ENCODE data around the gene MAD1L1. TPM values are rescaled to one million over a fixed set of nuclear protein-coding genes. Genes with fewer than 3 reads are reported as not detected.
"Not testable (repeated sequence)": the region's sequence is repeated elsewhere in the genome, so short reads cannot be mapped to it uniquely, and the experiment has no call there.

Gene MAD1L1
- polyA plus RNA-seq, 2 donors = 18.0 to 24.9 TPM

- H3K27ac ChIP-seq (ENCODE audit: low read depth in 2 of 2, low read length in 1 of 2) = no peak overlapping the region
- H3K4me3 ChIP-seq (ENCODE audit: low read depth in 1 of 2, low read length in 2 of 2) = no peak overlapping the region
- no peaks in the 10 kb centered on the region for H3K4me1 ChIP-seq (ENCODE audit: control insufficient read depth in 2 of 2, insufficient read depth in 2 of 2, low read length in 1 of 2)
- WGBS, 2 donors = 88 to 91% methylated on average over 15 of the region's 15 CpGs
- peaks cover 0 to 3% of the 10 kb centered on the region in 2 donors for H3K9me3 ChIP-seq (ENCODE audit: control insufficient read depth in 2 of 2, insufficient read depth in 1 of 2, low read depth in 1 of 2, low read length in 1 of 2)
- no peaks in the 10 kb centered on the region for H3K36me3 ChIP-seq (ENCODE audit: control insufficient read depth in 2 of 2, insufficient read depth in 2 of 2, low read length in 1 of 2)
- H3K27me3 ChIP-seq (ENCODE audit: control insufficient read depth in 1 of 2, insufficient read depth in 2 of 2, low read length in 2 of 2) = no peaks in the 10 kb centered on the region
Measured at GRCh38 chr7:1997537-1998076, 235.1 kb downstream of the MAD1L1 start.

DNA sequence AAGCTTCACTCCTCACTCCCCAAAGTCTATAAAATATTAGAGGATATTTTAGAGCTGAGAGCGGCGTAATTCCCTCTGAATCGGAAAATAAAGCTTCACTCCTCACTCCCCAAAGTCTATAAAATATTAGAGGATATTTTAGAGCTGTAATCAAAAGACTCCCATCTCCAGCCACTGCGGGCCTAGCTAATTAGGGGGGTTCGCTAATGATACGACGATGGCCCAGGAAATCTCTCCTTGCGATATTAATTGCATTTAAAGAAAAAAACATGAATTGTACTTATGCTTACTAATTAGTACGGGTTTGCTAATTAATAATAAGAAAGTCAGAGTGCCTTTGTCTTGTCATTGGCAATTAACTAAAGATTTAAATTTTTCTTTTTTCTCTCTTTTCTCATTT lies 235.9 kb downstream of the MAD1L1 start:
- no peaks in the 10 kb centered on the region for H3K36me3 ChIP-seq (ENCODE audit: control insufficient read depth in 2 of 2, insufficient read depth in 2 of 2, low read length in 1 of 2)
- H3K4me3 ChIP-seq (ENCODE audit: low read depth in 1 of 2, low read length in 2 of 2) = no peak overlapping the region
- no peak overlapping the region for H3K27ac ChIP-seq (ENCODE audit: low read depth in 2 of 2, low read length in 1 of 2)
- H3K4me1 ChIP-seq (ENCODE audit: control insufficient read depth in 2 of 2, insufficient read depth in 2 of 2, low read length in 1 of 2) = no peaks in the 10 kb centered on the region
- 96 to 98% methylated on average over 7 to 9 of the region's 9 CpGs for WGBS, 2 donors
- H3K9me3 ChIP-seq (ENCODE audit: control insufficient read depth in 2 of 2, insufficient read depth in 1 of 2, low read depth in 1 of 2, low read length in 1 of 2) = peaks cover 0 to 3% of the 10 kb centered on the region in 2 donors
- no peaks in the 10 kb centered on the region for H3K27me3 ChIP-seq (ENCODE audit: control insufficient read depth in 1 of 2, insufficient read depth in 2 of 2, low read length in 2 of 2)

GRCh38 chr7:1995911-1996420 lies 236.8 kb downstream of the MAD1L1 start:
- not testable (repeated sequence) for H3K36me3 ChIP-seq (ENCODE audit: control insufficient read depth in 2 of 2, insufficient read depth in 2 of 2, low read length in 1 of 2); H3K4me1 ChIP-seq (ENCODE audit: control insufficient read depth in 2 of 2, insufficient read depth in 2 of 2, low read length in 1 of 2); H3K4me3 ChIP-seq (ENCODE audit: low read depth in 1 of 2, low read length in 2 of 2); H3K9me3 ChIP-seq (ENCODE audit: control insufficient read depth in 2 of 2, insufficient read depth in 1 of 2, low read depth in 1 of 2, low read length in 1 of 2); H3K27me3 ChIP-seq (ENCODE audit: control insufficient read depth in 1 of 2, insufficient read depth in 2 of 2, low read length in 2 of 2); H3K27ac ChIP-seq (ENCODE audit: low read depth in 2 of 2, low read length in 1 of 2)
- 95% methylated on average over 23 to 24 of the region's 24 CpGs for WGBS, 2 donors

DNA sequence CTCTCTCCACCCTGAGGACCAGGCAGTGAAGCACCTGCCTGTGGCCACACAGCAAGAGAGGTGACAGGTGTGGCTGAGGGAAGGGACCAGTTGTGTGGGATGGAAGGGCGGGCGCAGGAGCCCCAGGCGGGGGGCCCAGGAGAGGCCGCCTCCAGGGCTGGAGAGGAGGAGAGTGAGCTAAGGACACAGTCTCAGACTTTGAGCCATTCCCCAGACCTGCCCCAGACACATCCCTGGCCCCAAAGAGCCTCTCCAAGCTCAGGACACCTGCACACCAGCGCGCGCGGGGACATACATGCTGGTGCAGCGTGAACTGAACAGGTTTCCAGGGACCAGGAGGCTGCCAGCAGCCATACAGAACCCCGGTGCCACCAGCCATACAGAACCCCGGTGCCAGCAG lies 237.3 kb downstream of the MAD1L1 start:
- WGBS, 2 donors = 88 to 99% methylated on average over 10 to 11 of the region's 11 CpGs

DNA sequence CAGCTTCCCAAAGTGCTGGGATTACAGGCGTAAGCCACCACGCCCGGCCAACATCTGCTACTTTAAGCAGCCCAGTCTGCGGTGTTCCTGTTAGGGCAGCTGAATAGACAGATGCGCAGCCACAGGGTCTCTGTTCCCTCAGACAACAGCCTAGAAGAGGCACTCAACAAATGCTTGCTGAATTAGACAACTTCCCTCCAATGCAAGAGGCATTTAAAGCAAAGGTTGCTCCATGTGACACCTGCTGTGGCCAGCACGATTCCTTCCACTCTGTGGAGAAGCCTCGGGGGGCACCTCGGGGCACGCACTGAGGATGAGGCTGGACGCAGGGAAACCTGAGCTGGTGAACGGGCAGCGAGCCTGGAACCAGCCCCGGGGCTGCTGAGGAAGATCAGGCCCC lies 237.8 kb downstream of the MAD1L1 start:
- Histone ChIP-seq H3K27me3 (ENCODE audit: control insufficient read depth in 1 of 2, insufficient read depth in 2 of 2, low read length in 2 of 2) (no peaks in the 10 kb centered on the region), H3K36me3 (ENCODE audit: control insufficient read depth in 2 of 2, insufficient read depth in 2 of 2, low read length in 1 of 2) (no peaks in the 10 kb centered on the region), H3K4me3 (ENCODE audit: low read depth in 1 of 2, low read length in 2 of 2) (no peak overlapping the region), H3K9me3 (ENCODE audit: control insufficient read depth in 2 of 2, insufficient read depth in 1 of 2, low read depth in 1 of 2, low read length in 1 of 2) (no peaks in the 10 kb centered on the region), H3K4me1 (ENCODE audit: control insufficient read depth in 2 of 2, insufficient read depth in 2 of 2, low read length in 1 of 2) (no peaks in the 10 kb centered on the region), H3K27ac (ENCODE audit: low read depth in 2 of 2, low read length in 1 of 2) (no peak overlapping the region)
- WGBS, 2 donors = 93 to 94% methylated on average over 13 of the region's 13 CpGs

More for the DNA sequence above, 237.3 kb downstream of the MAD1L1 start:
- H3K4me1 ChIP-seq (ENCODE audit: control insufficient read depth in 2 of 2, insufficient read depth in 2 of 2, low read length in 1 of 2) = no peaks in the 10 kb centered on the region
- peaks cover 0 to 3% of the 10 kb centered on the region in 2 donors for H3K9me3 ChIP-seq (ENCODE audit: control insufficient read depth in 2 of 2, insufficient read depth in 1 of 2, low read depth in 1 of 2, low read length in 1 of 2)
- no peaks in the 10 kb centered on the region for H3K27me3 ChIP-seq (ENCODE audit: control insufficient read depth in 1 of 2, insufficient read depth in 2 of 2, low read length in 2 of 2)
- H3K36me3 ChIP-seq (ENCODE audit: control insufficient read depth in 2 of 2, insufficient read depth in 2 of 2, low read length in 1 of 2) = no peaks in the 10 kb centered on the region
- H3K4me3 ChIP-seq (ENCODE audit: low read depth in 1 of 2, low read length in 2 of 2) = no peak overlapping the region
- H3K27ac ChIP-seq (ENCODE audit: low read depth in 2 of 2, low read length in 1 of 2) = no peak overlapping the region

- Histone ChIP-seq H3K36me3 (ENCODE audit: control insufficient read depth in 2 of 2, insufficient read depth in 2 of 2, low read length in 1 of 2) (no peaks in the 10 kb centered on the region), H3K4me1 (ENCODE audit: control insufficient read depth in 2 of 2, insufficient read depth in 2 of 2, low read length in 1 of 2) (no peaks in the 10 kb centered on the region), H3K27me3 (ENCODE audit: control insufficient read depth in 1 of 2, insufficient read depth in 2 of 2, low read length in 2 of 2) (no peaks in the 10 kb centered on the region), H3K4me3 (ENCODE audit: low read depth in 1 of 2, low read length in 2 of 2) (no peak overlapping the region), H3K9me3 (ENCODE audit: control insufficient read depth in 2 of 2, insufficient read depth in 1 of 2, low read depth in 1 of 2, low read length in 1 of 2) (no peaks in the 10 kb centered on the region), H3K27ac (ENCODE audit: low read depth in 2 of 2, low read length in 1 of 2) (no peak overlapping the region)
- 75 to 82% methylated on average over 27 of the region's 27 CpGs for whole genome bisulfite sequencing, 2 donors
Measured at GRCh38 chr7:1993776-1994740, 238.7 kb downstream of the MAD1L1 start.

- Histone ChIP-seq H3K27me3 (ENCODE audit: control insufficient read depth in 1 of 2, insufficient read depth in 2 of 2, low read length in 2 of 2) (no peaks in the 10 kb centered on the region), H3K4me3 (ENCODE audit: low read depth in 1 of 2, low read length in 2 of 2) (no peak overlapping the region), H3K4me1 (ENCODE audit: control insufficient read depth in 2 of 2, insufficient read depth in 2 of 2, low read length in 1 of 2) (no peaks in the 10 kb centered on the region), H3K27ac (ENCODE audit: low read depth in 2 of 2, low read length in 1 of 2) (no peak overlapping the region), H3K9me3 (ENCODE audit: control insufficient read depth in 2 of 2, insufficient read depth in 1 of 2, low read depth in 1 of 2, low read length in 1 of 2) (no peaks in the 10 kb centered on the region), H3K36me3 (ENCODE audit: control insufficient read depth in 2 of 2, insufficient read depth in 2 of 2, low read length in 1 of 2) (no peaks in the 10 kb centered on the region)
- WGBS, 2 donors = 81 to 88% methylated on average over 13 of the region's 13 CpGs
Measured at GRCh38 chr7:1993031-1993695, 239.6 kb downstream of the MAD1L1 start.

DNA sequence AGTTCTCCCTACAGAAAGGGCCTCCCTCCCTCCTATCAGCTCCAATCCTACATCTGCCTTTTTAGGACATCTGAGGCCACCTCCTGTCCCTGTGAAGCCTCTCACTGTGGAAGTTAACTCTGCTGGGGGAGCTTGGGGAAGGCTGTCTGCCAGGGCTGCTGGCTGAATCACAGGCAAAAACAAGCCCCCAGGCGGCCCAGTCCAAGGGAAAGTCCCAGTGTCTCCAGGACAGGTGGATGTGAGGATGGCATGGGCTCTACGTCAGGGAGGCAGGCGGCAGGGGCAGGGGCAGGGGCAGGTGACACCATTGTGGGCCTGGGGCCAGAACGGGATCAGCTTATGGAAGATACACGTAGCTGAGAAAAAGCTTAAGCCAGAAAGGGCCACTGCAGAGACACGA lies 240.2 kb downstream of the MAD1L1 start:
- H3K9me3 ChIP-seq (ENCODE audit: control insufficient read depth in 2 of 2, insufficient read depth in 1 of 2, low read depth in 1 of 2, low read length in 1 of 2) = no peaks in the 10 kb centered on the region
- no peaks in the 10 kb centered on the region for H3K4me1 ChIP-seq (ENCODE audit: control insufficient read depth in 2 of 2, insufficient read depth in 2 of 2, low read length in 1 of 2)
- no peak overlapping the region for H3K4me3 ChIP-seq (ENCODE audit: low read depth in 1 of 2, low read length in 2 of 2)
- WGBS, 2 donors = 77 to 83% methylated on average over 6 of the region's 6 CpGs
- H3K27me3 ChIP-seq (ENCODE audit: control insufficient read depth in 1 of 2, insufficient read depth in 2 of 2, low read length in 2 of 2) = no peaks in the 10 kb centered on the region
- H3K27ac ChIP-seq (ENCODE audit: low read depth in 2 of 2, low read length in 1 of 2) = no peak overlapping the region
- no peaks in the 10 kb centered on the region for H3K36me3 ChIP-seq (ENCODE audit: control insufficient read depth in 2 of 2, insufficient read depth in 2 of 2, low read length in 1 of 2)

DNA sequence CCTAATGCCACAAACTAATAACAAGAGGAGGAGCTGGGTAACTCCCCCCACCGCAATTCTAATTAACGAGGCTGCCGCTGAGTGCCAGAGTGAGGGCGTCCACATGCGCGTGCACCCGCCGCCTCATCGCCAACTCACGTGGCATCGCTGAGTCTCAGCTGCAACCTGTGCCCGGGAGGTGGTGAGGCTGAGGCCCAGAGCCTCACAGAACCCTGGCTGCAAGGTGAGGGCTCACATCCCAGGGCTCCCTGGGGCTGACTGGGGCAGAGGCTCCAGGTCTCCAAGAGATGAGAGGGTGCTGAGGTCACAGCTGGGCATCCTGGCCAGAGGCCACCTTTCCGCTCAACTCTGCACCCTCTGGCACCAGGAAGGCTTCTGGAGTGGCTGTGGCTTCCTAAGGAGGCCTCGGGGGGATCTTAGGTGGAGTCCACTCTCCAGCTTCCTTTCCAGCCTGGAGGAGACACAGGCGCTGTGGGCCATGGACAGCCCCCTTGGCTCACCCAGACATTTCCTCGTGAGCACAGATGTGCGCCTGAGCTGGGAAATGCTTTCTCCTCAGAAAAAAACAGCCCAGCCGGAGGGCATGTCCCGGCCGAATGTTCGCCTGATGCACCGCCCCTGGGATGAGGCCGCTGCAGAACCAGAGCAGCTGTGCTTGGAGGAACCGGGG lies 242.6 kb downstream of the MAD1L1 start:
- Histone ChIP-seq H3K36me3 (ENCODE audit: control insufficient read depth in 2 of 2, insufficient read depth in 2 of 2, low read length in 1 of 2) (peaks cover 0 to 3% of the 10 kb centered on the region in 2 donors), H3K4me3 (ENCODE audit: low read depth in 1 of 2, low read length in 2 of 2) (no peak overlapping the region), H3K27me3 (ENCODE audit: control insufficient read depth in 1 of 2, insufficient read depth in 2 of 2, low read length in 2 of 2) (no peaks in the 10 kb centered on the region), H3K4me1 (ENCODE audit: control insufficient read depth in 2 of 2, insufficient read depth in 2 of 2, low read length in 1 of 2) (no peaks in the 10 kb centered on the region), H3K9me3 (ENCODE audit: control insufficient read depth in 2 of 2, insufficient read depth in 1 of 2, low read depth in 1 of 2, low read length in 1 of 2) (no peaks in the 10 kb centered on the region), H3K27ac (ENCODE audit: low read depth in 2 of 2, low read length in 1 of 2) (no peak overlapping the region)
- 83 to 85% methylated on average over 24 of the region's 24 CpGs for WGBS, 2 donors

Data from esophagus (tissue), 2 donors.